H1 (cell line): ENCODE measurements around the gene ABCC11. TPM values are rescaled to one million over a fixed set of nuclear protein-coding genes. Genes with fewer than 3 reads are reported as not detected.

Experiments
- ASH2L ChIP-seq: fragments of 200-600, 300-600 bp; sonication (generic); IDR thresholded peaks from one replicate; pipeline ENCODE4 v1.7.1; 2017; ENCODE audit warnings: low read length
- ATF2 ChIP-seq: IDR thresholded peaks from 2 replicates; pipeline ENCODE4 v1.6.1; 2012; ENCODE audit warnings: low read length, inconsistent platforms
- CEBPB ChIP-seq: IDR thresholded peaks from 2 replicates; pipeline ENCODE4 v1.6.1; 2012; ENCODE audit warnings: low read depth, low read length
- FOSL1 ChIP-seq: IDR thresholded peaks from 2 replicates; pipeline ENCODE4 v1.6.1; 2011; ENCODE audit warnings: mild to moderate bottlenecking, low read depth, low read length, moderate library complexity; ENCODE audit not compliant: insufficient read depth
- TCF12 ChIP-seq: IDR thresholded peaks from 2 replicates; pipeline ENCODE4 v1.6.1; 2011; ENCODE audit warnings: low read depth, mild to moderate bottlenecking, low read length
- polyA plus RNA-seq, 7 experiments: library from polyadenylated mRNA; depleted of rRNA in 3 of 7; stranded (reverse) in 5 of 7; unstranded in 2 of 7; fragments of >200 nt in 5 of 7; fragments of 200-250 nt in 2 of 7; gene quantifications; 1 replicate in 5 of 7; 2 replicates in 1 of 7; 4 replicates in 1 of 7; pipeline versions ENCODE4 v1.2.1 to v1.2.3, GENCODE V29; 2011 to 2013; ENCODE audit warnings: missing spikeins in 2 of 7, mixed read lengths in 2 of 7
- total RNA-seq: library from RNA; stranded (reverse); fragmentation: NEBNext Ultra II Directional; extraction: Animal tissue kit (Norgen Biotek cat#: 25700); gene quantifications from 2 replicates; pipeline ENCODE4 v1.2.1, GENCODE V29; 2021

ABCC11 gene
- total and polyA plus RNA-seq, 2 of the 8 experiments (the other 6 are each of a cell fraction or from before 2014, with no cell fraction given): 0.06 TPM; not detected in 1

DNA sequence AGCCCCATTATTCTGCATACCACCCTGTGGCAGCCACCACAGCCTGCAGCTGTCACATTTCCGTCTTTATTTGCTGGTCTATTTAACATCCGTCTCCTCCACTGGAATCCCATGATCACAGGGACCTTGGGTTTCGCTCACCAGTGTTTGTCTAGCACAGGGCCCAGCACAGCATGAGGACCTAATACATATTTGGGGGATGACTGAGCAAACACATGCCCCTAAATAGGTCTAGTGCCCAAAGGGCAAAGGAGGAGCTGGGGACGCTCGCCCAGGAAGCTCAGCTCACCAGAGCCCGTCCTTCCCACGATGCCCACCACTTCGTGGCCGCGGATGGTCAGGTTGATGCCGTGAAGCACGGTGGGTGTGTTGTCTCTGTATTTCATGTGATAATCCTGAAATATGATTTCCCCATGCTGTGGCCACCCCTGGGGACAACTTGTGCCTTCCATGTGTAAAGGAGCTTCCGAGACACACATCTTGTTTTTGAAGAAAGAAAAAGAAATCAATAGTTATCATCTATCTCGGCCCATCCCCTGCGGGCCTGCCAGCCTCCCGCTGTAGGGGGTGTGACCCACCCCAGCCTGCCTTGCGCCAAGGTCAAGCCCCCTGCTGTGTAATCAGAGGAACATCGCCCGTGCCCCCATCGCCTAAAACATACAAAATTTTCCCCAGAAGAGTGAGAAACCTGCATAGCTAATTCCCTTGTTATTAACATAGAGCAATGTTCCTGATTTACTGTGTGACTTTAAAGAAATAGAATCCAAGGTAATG is 70.5 kb downstream of the ABCC11 start (continued):
- TF ChIP-seq ATF2: no peak
- no peak for TF ChIP-seq TCF12
- TF ChIP-seq ASH2L: no peak
- no peak for TF ChIP-seq CEBPB
- TF ChIP-seq FOSL1: no peak
